Mesothelial cell of epicardium (in vitro differentiated cells): ENCODE data around the gene DNAH10. TPM values are rescaled to one million over a fixed set of nuclear protein-coding genes. Genes with fewer than 3 reads are reported as not detected.

Experiments used
- DNase-seq, 2 experiments: peaks; one replicate each; pipeline ENCODE4 v3.0.0; 2021; ENCODE audit warnings: low spot score in 2 of 2; ENCODE audit not compliant: unreplicated experiment in 2 of 2
- H3K27ac Mint-ChIP-seq: 2 replicates; pipeline ENCODE4 v1.8.0; 2021; ENCODE audit warnings: mixed read lengths
- H3K27me3 Mint-ChIP-seq: 2 replicates; pipeline ENCODE4 v1.8.0; 2021; ENCODE audit warnings: low read depth, mixed read lengths
- H3K36me3 Mint-ChIP-seq: 2 replicates; pipeline ENCODE4 v1.8.0; 2021; ENCODE audit warnings: mixed read lengths
- H3K4me1 Mint-ChIP-seq: 2 replicates; pipeline ENCODE4 v1.8.0; 2021; ENCODE audit warnings: mixed read lengths
- H3K4me3 Mint-ChIP-seq: 2 replicates; pipeline ENCODE4 v1.8.0; 2021; ENCODE audit warnings: mild to moderate bottlenecking, moderate library complexity, mixed read lengths
- H3K9me3 Mint-ChIP-seq: 2 replicates; pipeline ENCODE4 v1.8.0; 2021; ENCODE audit warnings: mixed read lengths
- total RNA-seq: library from RNA; stranded (reverse); gene quantifications from 3 replicates; pipeline ENCODE4 v1.2.1, GENCODE V29; 2021
- TF ChIP-seq, protein P1 (sequence below): fragments of 200-600 bp; sonication (generic); IDR thresholded peaks from one replicate; pipeline ENCODE4 v1.5.0; 2021; ENCODE audit warnings: antibody characterized with exemption; ENCODE audit not compliant: unreplicated experiment

DNAH10 gene
- total RNA-seq, 1 donor from 2014 or later = 2.7 TPM

DNA sequence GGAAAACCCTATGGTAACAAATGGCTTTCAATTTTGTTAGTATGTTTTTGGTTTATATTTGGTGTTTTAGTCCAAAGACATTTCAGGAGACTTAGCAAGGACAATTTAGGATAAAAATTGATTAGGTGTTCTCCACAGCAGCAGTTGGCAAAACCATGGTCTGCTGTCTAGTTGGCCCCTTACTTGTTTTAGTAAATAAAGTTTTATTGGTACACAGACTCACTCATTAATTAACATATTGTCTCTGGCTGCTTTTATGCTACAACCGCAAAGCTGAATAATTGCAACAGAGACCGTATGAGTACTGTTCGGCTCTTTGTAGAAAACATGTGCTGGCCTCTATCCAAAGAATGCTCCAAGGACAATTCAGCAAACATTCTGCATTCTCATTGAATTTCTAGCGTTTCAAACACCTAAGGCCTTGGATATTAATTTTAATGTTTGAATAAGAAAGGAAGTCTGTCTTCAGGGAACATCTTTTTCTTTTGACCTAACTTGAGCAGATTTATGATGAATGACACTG lies 132.8 kb downstream of the DNAH10 start:
- TF ChIP-seq, protein P1, sequence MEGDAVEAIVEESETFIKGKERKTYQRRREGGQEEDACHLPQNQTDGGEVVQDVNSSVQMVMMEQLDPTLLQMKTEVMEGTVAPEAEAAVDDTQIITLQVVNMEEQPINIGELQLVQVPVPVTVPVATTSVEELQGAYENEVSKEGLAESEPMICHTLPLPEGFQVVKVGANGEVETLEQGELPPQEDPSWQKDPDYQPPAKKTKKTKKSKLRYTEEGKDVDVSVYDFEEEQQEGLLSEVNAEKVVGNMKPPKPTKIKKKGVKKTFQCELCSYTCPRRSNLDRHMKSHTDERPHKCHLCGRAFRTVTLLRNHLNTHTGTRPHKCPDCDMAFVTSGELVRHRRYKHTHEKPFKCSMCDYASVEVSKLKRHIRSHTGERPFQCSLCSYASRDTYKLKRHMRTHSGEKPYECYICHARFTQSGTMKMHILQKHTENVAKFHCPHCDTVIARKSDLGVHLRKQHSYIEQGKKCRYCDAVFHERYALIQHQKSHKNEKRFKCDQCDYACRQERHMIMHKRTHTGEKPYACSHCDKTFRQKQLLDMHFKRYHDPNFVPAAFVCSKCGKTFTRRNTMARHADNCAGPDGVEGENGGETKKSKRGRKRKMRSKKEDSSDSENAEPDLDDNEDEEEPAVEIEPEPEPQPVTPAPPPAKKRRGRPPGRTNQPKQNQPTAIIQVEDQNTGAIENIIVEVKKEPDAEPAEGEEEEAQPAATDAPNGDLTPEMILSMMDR = no peak
- Mint-ChIP-seq H3K36me3 (no peaks in the 10 kb centered on the region), H3K9me3 (peaks cover 3% of the 10 kb centered on the region), H3K27me3 (peaks cover 28% of the 10 kb centered on the region), H3K27ac (no peak overlapping the region), H3K4me1 (no peaks in the 10 kb centered on the region), H3K4me3 (no peak overlapping the region)
- no peak for DNase-seq

DNA sequence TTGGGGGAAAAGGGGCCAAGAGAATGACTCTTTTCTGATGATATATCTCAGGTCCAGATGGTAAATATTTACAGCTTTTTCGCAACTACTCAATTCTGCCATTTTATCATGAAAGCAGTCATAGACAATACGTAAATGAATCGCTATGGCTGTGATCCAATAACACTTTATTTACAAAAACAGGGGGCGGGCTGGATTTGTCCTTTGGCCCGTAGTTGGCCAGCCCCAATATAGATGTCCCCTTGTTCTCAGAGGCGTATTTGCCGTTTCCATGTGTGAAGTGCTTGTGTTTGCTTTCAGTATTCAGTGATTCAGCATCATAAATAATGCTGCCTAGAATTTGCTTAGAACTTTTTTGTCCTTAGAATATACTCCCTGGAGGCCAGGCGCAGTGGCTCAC lies 133.3 kb downstream of the DNAH10 start:
- Mint-ChIP-seq H3K4me3 (no peak overlapping the region), H3K27me3 (peaks cover 25% of the 10 kb centered on the region), H3K27ac (no peak overlapping the region), H3K36me3 (no peaks in the 10 kb centered on the region), H3K4me1 (no peaks in the 10 kb centered on the region), H3K9me3 (peaks cover 4% of the 10 kb centered on the region)
- TF ChIP-seq, protein P1 = no peak
- no peak for DNase-seq

DNA sequence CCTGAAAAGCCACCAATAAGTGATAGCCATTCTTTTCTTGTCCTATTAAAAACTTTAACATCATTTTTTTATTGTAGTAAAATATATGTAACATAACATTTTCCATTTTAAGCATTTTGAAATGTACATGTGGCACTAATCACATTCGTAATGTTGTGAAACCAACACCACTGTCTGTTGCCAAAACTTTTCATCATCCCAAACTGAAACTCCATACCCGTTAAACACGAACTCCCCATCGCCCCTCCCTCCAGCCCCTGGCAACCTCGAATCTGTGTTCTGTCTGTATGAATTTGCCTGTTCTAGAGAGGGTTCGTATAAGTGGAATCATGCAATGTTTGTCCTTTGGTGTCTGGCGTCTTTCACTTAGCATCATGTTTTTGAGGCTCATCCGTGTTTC lies 134.7 kb downstream of the DNAH10 start:
- no peaks in the 10 kb centered on the region for H3K36me3 Mint-ChIP-seq

DNA sequence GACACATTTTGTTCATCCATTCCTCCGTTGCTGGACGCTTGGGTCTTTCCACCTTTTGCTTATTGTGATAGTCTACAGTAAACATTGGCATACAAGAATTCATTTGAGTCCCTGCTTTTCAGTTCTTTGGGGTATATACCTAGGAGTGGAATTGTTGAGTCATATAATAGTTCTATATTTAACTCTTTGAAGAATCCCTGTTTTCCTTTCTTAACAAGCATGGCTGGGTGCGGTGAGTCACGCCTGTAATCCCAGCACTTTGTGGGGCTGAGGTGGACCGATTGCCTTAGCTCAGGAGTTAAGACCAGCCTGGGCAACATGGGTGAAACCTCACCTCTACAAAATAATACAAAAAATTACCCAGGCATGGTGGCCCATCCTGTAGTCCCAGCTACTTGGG lies 135.1 kb downstream of the DNAH10 start:
- Mint-ChIP-seq H3K4me1 (peaks cover 5% of the 10 kb centered on the region), H3K27ac (no peak overlapping the region), H3K9me3 (peaks cover 4% of the 10 kb centered on the region), H3K4me3 (no peak overlapping the region), H3K27me3 (peaks cover 10% of the 10 kb centered on the region), H3K36me3 (no peaks in the 10 kb centered on the region)
- TF ChIP-seq, protein P1 = no peak
- DNase-seq = no peak

More for the DNA sequence above, 134.7 kb downstream of the DNAH10 start:
- Mint-ChIP-seq H3K27me3 (peaks cover 13% of the 10 kb centered on the region), H3K9me3 (peaks cover 4% of the 10 kb centered on the region), H3K4me3 (no peak overlapping the region), H3K4me1 (peaks cover 5% of the 10 kb centered on the region), H3K27ac (no peak overlapping the region)
- TF ChIP-seq, protein P1 = no peak
- no peak for DNase-seq

DNA sequence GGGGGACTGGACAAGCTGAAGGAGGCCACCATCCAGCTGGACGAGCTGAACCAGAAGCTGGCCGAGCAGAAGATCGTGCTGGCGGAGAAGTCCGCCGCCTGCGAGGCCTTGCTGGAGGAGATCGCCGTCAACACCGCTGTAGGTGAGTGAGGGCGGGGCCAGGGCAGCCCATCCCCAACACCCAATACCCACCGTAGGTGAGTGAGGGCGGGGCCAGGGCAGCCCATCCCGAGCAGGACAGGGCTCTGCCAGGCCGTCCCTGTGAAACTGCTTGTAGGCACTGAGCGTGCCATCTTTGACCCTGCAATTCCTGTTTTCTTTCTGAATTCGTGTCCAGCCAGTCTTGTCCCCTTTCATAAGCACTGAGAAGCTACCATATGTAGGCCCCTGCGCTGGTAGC lies 136.6 kb downstream of the DNAH10 start:
- H3K36me3 Mint-ChIP-seq = no peaks in the 10 kb centered on the region
- no peak for DNase-seq
- peaks cover 4% of the 10 kb centered on the region for H3K9me3 Mint-ChIP-seq
- TF ChIP-seq, protein P1 = no peak
- H3K27ac Mint-ChIP-seq = no peak overlapping the region
- no peak overlapping the region for H3K4me3 Mint-ChIP-seq
- peaks cover 5% of the 10 kb centered on the region for H3K4me1 Mint-ChIP-seq
- H3K27me3 Mint-ChIP-seq = peaks cover 5% of the 10 kb centered on the region

DNA sequence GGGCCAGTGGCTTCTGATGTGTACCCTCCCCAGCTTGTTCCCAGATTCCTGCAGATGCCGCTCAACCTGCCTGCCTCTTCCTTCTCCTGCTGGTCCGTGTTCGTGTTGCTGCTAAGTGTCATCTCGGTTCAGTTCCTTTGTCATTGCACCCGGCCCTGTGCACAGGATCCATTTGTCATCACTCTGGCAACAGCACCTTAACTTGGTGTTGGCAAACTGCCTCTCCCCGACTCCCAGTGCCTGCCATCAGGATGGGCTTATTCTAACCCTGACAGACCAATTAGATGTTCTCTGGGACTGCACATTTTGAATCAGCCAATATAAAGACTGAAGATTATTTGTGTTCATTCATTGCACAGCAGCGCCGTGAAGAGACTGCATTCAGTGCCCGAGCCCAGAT lies 137.3 kb downstream of the DNAH10 start:
- Mint-ChIP-seq H3K27me3 (peaks cover 10% of the 10 kb centered on the region), H3K4me1 (peaks cover 5% of the 10 kb centered on the region)
- DNase-seq = no peak

More for the DNA sequence above, 137.3 kb downstream of the DNAH10 start:
- peaks cover 4% of the 10 kb centered on the region for H3K9me3 Mint-ChIP-seq
- TF ChIP-seq, protein P1 = no peak
- no peak overlapping the region for H3K27ac Mint-ChIP-seq
- H3K4me3 Mint-ChIP-seq = no peak overlapping the region
- H3K36me3 Mint-ChIP-seq = no peaks in the 10 kb centered on the region
